NCI-H345 (cell line): Measurements from ENCODE around the gene BICRA.
"Not testable (repeated sequence)": the region's sequence is repeated elsewhere in the genome, so short reads cannot be mapped to it uniquely, and the experiment has no call there.

Source experiments
- DNase-seq: peaks from one replicate; lab custom pipeline; 2025; lab: John Stamatoyannopoulos, UW

Gene BICRA

GRCh38 chr19:47608969-47609905 is at the start of gene BICRA:
BICRA (plus strand) TSS chr19:47609134; CDS start chr19:47673575, 64,441 bp downstream.
- peak; percentile 62 for DNase-seq

GRCh38 chr19:47560999-47561398 is 47.9 kb upstream of the BICRA start:
- no peak for DNase-seq

GRCh38 chr19:47561440-47562057 is 47.4 kb upstream of the BICRA start:
- no peak for DNase-seq

- no peak for DNase-seq
Measured at GRCh38 chr19:47564081-47564480, 44.9 kb upstream of the BICRA start.

- DNase-seq: no peak
Measured at GRCh38 chr19:47569331-47569730, 39.6 kb upstream of the BICRA start.

GRCh38 chr19:47572635-47573034 is 36.3 kb upstream of the BICRA start:
- no peak for DNase-seq

GRCh38 chr19:47573071-47574026 is 35.6 kb upstream of the BICRA start, which contains the start of gene ZNF541:
ZNF541 (minus strand) TSS chr19:47573148; CDS start chr19:47555856, 17,292 bp downstream.
- DNase-seq: no peak

GRCh38 chr19:47580397-47580796 is 28.5 kb upstream of the BICRA start:
- no peak for DNase-seq

- no peak for DNase-seq
Measured at GRCh38 chr19:47581605-47582319, 27.2 kb upstream of the BICRA start.

- DNase-seq: no peak
Measured at GRCh38 chr19:47582320-47582909, 26.5 kb upstream of the BICRA start.

GRCh38 chr19:47583161-47583560 is 25.8 kb upstream of the BICRA start:
- not testable (repeated sequence) for DNase-seq

- DNase-seq: no peak
Measured at GRCh38 chr19:47587295-47587694, 21.6 kb upstream of the BICRA start.

- DNase-seq: no peak
Measured at GRCh38 chr19:47589824-47590223, 19.1 kb upstream of the BICRA start.

GRCh38 chr19:47593860-47594259 is 15.1 kb upstream of the BICRA start:
- no peak for DNase-seq

- DNase-seq: no peak
Measured at GRCh38 chr19:47595944-47596343, 13.0 kb upstream of the BICRA start.

- DNase-seq: no peak
Measured at GRCh38 chr19:47598407-47599349, 10.3 kb upstream of the BICRA start.

- not testable (repeated sequence) for DNase-seq
Measured at GRCh38 chr19:47599671-47600245, 9.2 kb upstream of the BICRA start.

- DNase-seq: peak; percentile 97
Measured at GRCh38 chr19:47600246-47601179, 8.4 kb upstream of the BICRA start.
